DND-41 (cell line): ENCODE data around the gene FAM83C.

Experiments
- ATAC-seq: fragments of 200-7000 bp; cut with Tn5 transposase; 3 replicates; pipeline ENCODE4 v1.9.1; 2021; ENCODE audit warnings: low read depth; ENCODE audit not compliant: insufficient read depth
- DNase-seq: peaks from one replicate; pipeline ENCODE4 v3.0.0-alpha.2; 2020
- H2AFZ ChIP-seq: 2 replicates; pipeline ENCODE4 v1.6.0; 2012; ENCODE audit warnings: low read depth, low read length
- H3K27ac ChIP-seq: 2 replicates; pipeline ENCODE4 v1.5.1; 2012; ENCODE audit warnings: low read length, inconsistent platforms
- H3K27me3 ChIP-seq: fragments of 200-600 bp; sonication (generic); 2 replicates; pipeline ENCODE4 v1.6.0; 2012; ENCODE audit warnings: low read length, mild to moderate bottlenecking, inconsistent platforms; ENCODE audit not compliant: insufficient read depth, poor library complexity
- H3K36me3 ChIP-seq: 2 replicates; pipeline ENCODE4 v1.5.1; 2012; ENCODE audit warnings: low read length, inconsistent platforms; ENCODE audit not compliant: insufficient read depth
- H3K4me1 ChIP-seq: 2 replicates; pipeline ENCODE4 v1.5.1; 2012; ENCODE audit warnings: mild to moderate bottlenecking, low read length; ENCODE audit not compliant: insufficient read depth
- H3K4me2 ChIP-seq: 2 replicates; pipeline ENCODE4 v1.6.0; 2012; ENCODE audit warnings: mild to moderate bottlenecking, moderate library complexity, low read length, inconsistent platforms; ENCODE audit not compliant: insufficient read depth
- H3K4me3 ChIP-seq, 2 experiments: fragments of 200-600 bp in 1 of 2; shearing (Covaris generic) in 1 of 2; 2 replicates each; pipeline ENCODE4 v1.5.1; 2012 to 2016; ENCODE audit warnings: inconsistent platforms in 2 of 2, low read length in 2 of 2, mild to moderate bottlenecking in 2 of 2, low read depth in 1 of 2, moderate library complexity in 1 of 2
- H3K79me2 ChIP-seq: 2 replicates; pipeline ENCODE4 v1.6.0; 2012; ENCODE audit warnings: low read length, inconsistent platforms; ENCODE audit not compliant: insufficient read depth
- H3K9ac ChIP-seq: 2 replicates; pipeline ENCODE4 v1.6.0; 2012; ENCODE audit warnings: low read depth, mild to moderate bottlenecking, inconsistent platforms, low read length, moderate library complexity
- H3K9me3 ChIP-seq: 2 replicates; pipeline ENCODE4 v1.5.1; 2012; ENCODE audit warnings: low read length, moderate library complexity, mild to moderate bottlenecking, inconsistent platforms; ENCODE audit not compliant: insufficient read depth, severe bottlenecking
- H4K20me1 ChIP-seq: 2 replicates; pipeline ENCODE4 v1.6.0; 2012; ENCODE audit warnings: low read length; ENCODE audit not compliant: insufficient read depth
- CTCF ChIP-seq: IDR thresholded peaks from 2 replicates; pipeline ENCODE4 v1.5.1; 2012; ENCODE audit warnings: borderline replicate concordance, low read length, moderate library complexity, mild to moderate bottlenecking; ENCODE audit not compliant: poor library complexity, severe bottlenecking; ENCODE audit errors: extremely low read depth
- EZH2 ChIP-seq: IDR thresholded peaks from 3 replicates; pipeline ENCODE4 v1.6.1; 2012; ENCODE audit warnings: borderline replicate concordance, low read depth, mild to moderate bottlenecking, moderate library complexity, low read length, inconsistent platforms; ENCODE audit not compliant: severe bottlenecking

FAM83C gene

GRCh38 chr20:35339636-35340035 is 47.4 kb upstream of the FAM83C start:
- no peaks in the 10 kb centered on the region for H3K4me1 ChIP-seq
- no peaks in the 10 kb centered on the region for H3K27me3 ChIP-seq
- H2AFZ ChIP-seq, result no peak overlapping the region
- no peak overlapping the region for H3K27ac ChIP-seq
- no peak overlapping the region for H3K4me2 ChIP-seq
- no peak overlapping the region for H3K4me3 ChIP-seq
- no peak overlapping the region for H3K9ac ChIP-seq
- no peak for DNase-seq
- no peak for TF ChIP-seq CTCF
- TF ChIP-seq EZH2, result no peak
- H3K36me3 ChIP-seq, result peaks cover 26% of the 10 kb centered on the region
- H4K20me1 ChIP-seq, result no peaks in the 10 kb centered on the region
- ATAC-seq, result no peak
- no peaks in the 10 kb centered on the region for H3K79me2 ChIP-seq
- no peaks in the 10 kb centered on the region for H3K9me3 ChIP-seq

GRCh38 chr20:35339007-35339406 is 46.8 kb upstream of the FAM83C start:
- Histone ChIP-seq H3K4me3 (no peak overlapping the region), H3K36me3 (peaks cover 20% of the 10 kb centered on the region), H3K9me3 (no peaks in the 10 kb centered on the region), H3K27me3 (no peaks in the 10 kb centered on the region), H3K4me2 (no peak overlapping the region), H3K4me1 (no peaks in the 10 kb centered on the region), H4K20me1 (no peaks in the 10 kb centered on the region), H3K27ac (no peak overlapping the region), H3K9ac (no peak overlapping the region), H3K79me2 (no peaks in the 10 kb centered on the region), H2AFZ (no peak overlapping the region)
- DNase-seq (no peak), ATAC-seq (no peak)
- TF ChIP-seq CTCF (no peak), EZH2 (no peak)

GRCh38 chr20:35334311-35335101 is 42.3 kb upstream of the FAM83C start:
- TF ChIP-seq EZH2 (no peak), CTCF (no peak)
- Histone ChIP-seq H3K9ac (no peak overlapping the region), H3K27ac (no peak overlapping the region), H3K79me2 (no peaks in the 10 kb centered on the region), H3K4me1 (no peaks in the 10 kb centered on the region), H4K20me1 (no peaks in the 10 kb centered on the region), H3K9me3 (no peaks in the 10 kb centered on the region), H3K27me3 (no peaks in the 10 kb centered on the region), H3K4me2 (no peak overlapping the region), H2AFZ (no peak overlapping the region), H3K36me3 (no peaks in the 10 kb centered on the region; the same call in 1 of the 2 replicates), H3K4me3 (no peak overlapping the region)
- ATAC-seq (no peak), DNase-seq (no peak)
